ENCODE data around the gene PDGFC. TPM values are rescaled to one million over a fixed set of nuclear protein-coding genes. Genes with fewer than 3 reads are reported as not detected.
A peak's percentile ranks its signal among the peaks of the same experiment; 100 is the strongest.

The PDGFC gene
- total and polyA plus RNA-seq, 2 of the 8 experiments (the other 6 are each of a cell fraction or from before 2014, with no cell fraction given), result 0.65 to 2.7 TPM

GRCh38 chr4:156771171-156771837, 200.3 kb downstream of the PDGFC start:
- Histone ChIP-seq H2AK5ac (ENCODE audit: low read depth, low read length) (no peak overlapping the region), H3K23me2 (ENCODE audit: low read depth, low read length) (no peaks in the 10 kb centered on the region), H3K4me2 (ENCODE audit: insufficient read depth in 1 of 2, low read depth in 2 of 2, low read length in 2 of 2) (peak overlapping the region; percentile 19 to 28; a peak in 3 of 4 replicates), H3K4ac (replicated peaks; ENCODE audit: insufficient read length, low read depth, low read length) (no peak overlapping the region), H3K18ac (ENCODE audit: extremely low read depth, low read length) (no peak overlapping the region), H3K27ac (ENCODE audit: low read depth, low read length) (peak overlapping the region; percentile 76), H3K27me3 (replicated peaks in 1 of 4; ENCODE audit: control insufficient read depth in 3 of 4, extremely low read depth in 1 of 4, insufficient read depth in 3 of 4, low read length in 3 of 4) (no peaks in the 10 kb centered on the region), H2BK15ac (ENCODE audit: low read length) (no peak overlapping the region), H3K36me3 (ENCODE audit: control insufficient read depth in 2 of 4, insufficient read depth in 4 of 4, low read length in 3 of 4) (no peaks in the 10 kb centered on the region), H3K79me2 (ENCODE audit: control insufficient read depth in 1 of 2, insufficient read depth in 2 of 2, low read length in 2 of 2) (no peaks in the 10 kb centered on the region), H2BK12ac (ENCODE audit: low read depth, low read length) (no peak overlapping the region; the same call in 1 of the 2 replicates), H3K4me3 (ENCODE audit: extremely low read depth in 1 of 4, insufficient read depth in 2 of 4, low read depth in 3 of 4, low read length in 4 of 4) (no peak overlapping the region), H2BK120ac (replicated peaks; ENCODE audit: low read depth, low read length) (peak overlapping the region; percentile 44), H3K9me3 (ENCODE audit: insufficient read depth in 2 of 2, low read depth in 1 of 2, low read length in 1 of 2) (no peaks in the 10 kb centered on the region), H3K79me1 (ENCODE audit: low read depth, low read length) (no peaks in the 10 kb centered on the region), H2BK5ac (ENCODE audit: low read depth, low read length) (peak overlapping the region; percentile 86; the same call in 1 of the 2 replicates), H3K56ac (replicated peaks; ENCODE audit: insufficient read length, low read depth, low read length) (no peak overlapping the region), H4K5ac (ENCODE audit: insufficient read length, low read depth, low read length) (peak overlapping the region; percentile 45), H2BK20ac (ENCODE audit: low read length) (peak overlapping the region; percentile 64; the same call in 1 of the 2 replicates), H3K14ac (ENCODE audit: insufficient read length) (no peak overlapping the region), H3K23ac (ENCODE audit: insufficient read length) (no peak overlapping the region), H4K20me1 (replicated peaks in 1 of 2; ENCODE audit: control insufficient read depth in 1 of 2, insufficient read depth in 2 of 2, low read length in 2 of 2) (no peaks in the 10 kb centered on the region), H4K8ac (ENCODE audit: extremely low read depth, insufficient read depth, low read length) (no peak overlapping the region), H2AFZ (ENCODE audit: low read length) (peak overlapping the region; percentile 90; the same call in 1 of the 2 replicates), H3K4me1 (replicated peaks in 1 of 4; ENCODE audit: control insufficient read depth in 3 of 4, insufficient read depth in 4 of 4, low read length in 3 of 4) (peaks cover 0 to 10% (median 5%) of the 10 kb centered on the region in 4 experiments; a peak in 3 of 7 replicates), H3K9ac (replicated peaks in 1 of 4; ENCODE audit: extremely low read depth in 1 of 4, low read depth in 3 of 4, low read length in 3 of 4) (no peak overlapping the region), H4K91ac (replicated peaks; ENCODE audit: insufficient read length, low read length) (no peak overlapping the region)
- FAIRE-seq (no peak), DNase-seq (ENCODE audit: low read depth in 1 of 2, low spot score in 2 of 2) (no peak)
- CTCF ChIA-PET (ENCODE audit: partially characterized antibody), result interaction anchor here (0.5 kb wide), 1 partner anchor 1277 kb away, joined by 4 read pairs; no protein-coding TSS in a partner anchor
- no peak for TF ChIP-seq JUND (IDR thresholded peaks at IDR 0.05; ENCODE audit: low read length)
- no peak for TF ChIP-seq RBBP5 (IDR thresholded peaks at IDR 0.05; ENCODE audit: borderline replicate concordance, low read depth, low read length)
- no peak for TF ChIP-seq HDAC2 (IDR thresholded peaks at IDR 0.05; ENCODE audit: borderline replicate concordance in 1 of 2, low read depth in 2 of 2, low read length in 2 of 2)
- TF ChIP-seq SP4 (IDR thresholded peaks at IDR 0.05; ENCODE audit: low read length), result no peak
- TF ChIP-seq POU5F1 (IDR thresholded peaks at IDR 0.05; ENCODE audit: low read depth, low read length), result no peak
- TF ChIP-seq GTF2F1 (IDR thresholded peaks at IDR 0.05; ENCODE audit: borderline replicate concordance, low read depth, low read length), result no peak
- TF ChIP-seq KDM4A (IDR thresholded peaks at IDR 0.05; ENCODE audit: low read depth, low read length, severe bottlenecking), result no peak
- 70% methylated on average over 6 of the region's 6 CpGs; no CpG with 5 or more reads in 1 of the 2 experiments for whole genome bisulfite sequencing, 2 experiments (ENCODE audit: extremely low coverage in 1 of 2, insufficient coverage in 1 of 2, insufficient read length in 1 of 2, insufficient replicate concordance in 2 of 2, low coverage in 1 of 2, low lambda C conversion rate in 2 of 2, missing lambda C conversion rate in 1 of 2)
- POLR2A ChIA-PET (ENCODE audit: partially characterized antibody), result no interaction called here
